Retina (tissue), 1 donor: ENCODE data around the gene LRRC47.

Source experiments
- DNase-seq: peaks from one replicate; pipeline ENCODE4 v3.0.0-alpha.2; 2016

LRRC47 gene

DNA sequence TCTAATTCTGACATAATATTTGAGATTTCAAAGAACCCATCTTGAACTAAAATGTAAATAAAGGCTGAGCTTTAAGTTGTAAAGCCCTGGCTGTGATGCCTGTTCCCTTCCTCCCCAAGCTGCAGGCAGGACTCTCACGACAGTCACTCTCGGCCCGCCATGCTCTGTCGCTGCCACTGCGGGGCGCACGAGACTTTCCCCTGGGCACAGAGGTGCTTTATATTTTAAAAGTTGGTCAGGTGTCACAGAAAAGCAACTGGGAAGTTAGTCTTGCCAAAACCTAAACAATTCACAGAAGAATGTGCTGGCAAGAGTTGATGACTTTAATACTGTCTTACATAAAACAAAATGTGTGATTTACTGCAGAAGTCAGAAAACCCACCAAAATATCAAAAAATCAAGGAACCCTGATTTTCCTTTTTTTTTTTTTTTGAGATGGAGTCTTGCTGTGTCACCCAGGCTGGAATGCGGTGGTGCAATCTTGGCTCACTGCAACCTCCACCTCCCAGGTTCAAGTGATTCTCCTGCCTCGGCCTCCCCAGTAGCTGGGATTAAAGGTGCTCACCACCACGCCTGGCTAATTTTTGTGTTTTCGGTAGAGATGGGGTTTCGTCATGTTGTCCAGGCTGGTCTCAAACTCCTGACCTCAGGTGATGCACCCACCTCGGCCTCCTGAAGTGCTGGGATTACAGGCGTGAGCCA, 10.7 kb downstream of the LRRC47 start:
- DNase-seq: no peak

DNA sequence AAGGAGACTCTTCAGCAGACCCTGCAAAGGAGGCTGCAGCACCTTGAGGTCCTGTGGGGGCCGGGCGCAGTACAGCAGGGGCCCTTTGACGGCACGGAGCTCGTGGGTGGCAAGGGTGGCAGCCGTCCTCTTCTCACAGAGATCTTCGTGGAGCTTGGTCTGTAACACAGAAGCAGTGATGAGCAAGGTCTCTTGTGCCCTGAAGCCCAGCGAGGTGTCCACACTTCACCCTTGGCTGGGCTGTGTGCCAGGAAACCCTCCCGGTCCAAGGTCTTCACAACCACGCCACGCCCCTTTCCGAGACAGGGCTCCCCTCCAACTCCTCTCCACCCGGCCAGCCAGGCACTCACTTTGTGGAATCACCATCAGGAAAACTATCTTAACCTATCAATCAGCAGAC, 11.3 kb downstream of the LRRC47 start:
- no peak for DNase-seq

DNA sequence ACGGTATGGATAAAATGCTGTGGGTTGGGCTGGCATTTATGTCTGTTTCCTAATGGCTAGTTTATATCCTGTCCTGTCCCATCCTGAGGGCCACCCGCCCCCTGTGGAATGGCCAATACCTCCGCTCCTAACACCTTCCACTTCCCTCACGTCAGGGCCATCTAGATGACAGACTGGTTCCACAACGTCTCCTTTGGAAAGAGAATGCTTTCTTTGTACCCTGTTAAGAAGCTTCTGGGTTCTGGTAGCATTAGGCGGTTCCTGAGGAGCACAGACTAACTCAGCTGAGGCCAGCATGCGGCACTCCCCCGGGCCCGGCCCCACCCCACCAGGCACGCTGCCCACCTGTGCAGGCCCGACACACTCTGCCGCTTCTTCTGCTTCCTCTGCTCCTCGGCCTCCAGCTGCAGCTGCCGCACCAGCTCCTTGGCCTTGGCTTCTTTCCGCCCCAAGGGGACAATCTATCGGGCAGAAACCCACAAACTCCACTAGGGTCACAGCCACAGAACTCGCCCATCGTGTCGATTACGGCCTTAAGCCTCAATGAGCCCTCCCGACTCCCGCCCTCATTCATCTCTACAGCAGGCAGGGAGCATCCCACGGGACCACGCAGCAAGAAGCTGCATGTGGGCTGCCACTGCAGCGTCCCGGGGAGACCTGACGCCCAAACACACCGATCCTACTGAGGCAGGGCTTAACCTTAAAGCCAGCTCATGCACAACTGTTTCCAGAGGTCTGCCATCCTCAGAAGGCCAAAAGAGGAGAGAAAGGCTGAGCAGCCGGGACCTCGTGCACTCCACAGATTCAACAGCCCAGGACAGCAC, 12.4 kb downstream of the LRRC47 start:
- no peak for DNase-seq

DNA sequence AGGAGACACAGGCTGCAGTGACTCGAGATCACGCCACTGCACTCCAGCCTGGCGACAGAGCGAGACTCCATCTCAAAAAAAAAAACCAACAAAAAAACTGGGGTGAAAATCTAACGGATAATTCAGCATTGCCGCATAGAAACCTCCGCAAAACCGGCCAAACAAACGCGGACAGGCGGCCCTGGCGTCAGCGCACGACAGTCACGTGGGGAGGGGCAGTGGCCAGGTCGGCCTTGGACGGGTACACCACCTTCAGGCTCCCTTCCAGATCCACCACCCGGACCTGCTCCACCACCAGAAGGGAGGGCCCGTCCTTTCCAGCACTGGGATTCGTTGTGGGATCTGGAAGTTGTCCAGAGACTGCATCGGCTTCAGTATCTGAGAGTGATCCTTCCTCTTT, 15.4 kb downstream of the LRRC47 start:
- no peak for DNase-seq

DNA sequence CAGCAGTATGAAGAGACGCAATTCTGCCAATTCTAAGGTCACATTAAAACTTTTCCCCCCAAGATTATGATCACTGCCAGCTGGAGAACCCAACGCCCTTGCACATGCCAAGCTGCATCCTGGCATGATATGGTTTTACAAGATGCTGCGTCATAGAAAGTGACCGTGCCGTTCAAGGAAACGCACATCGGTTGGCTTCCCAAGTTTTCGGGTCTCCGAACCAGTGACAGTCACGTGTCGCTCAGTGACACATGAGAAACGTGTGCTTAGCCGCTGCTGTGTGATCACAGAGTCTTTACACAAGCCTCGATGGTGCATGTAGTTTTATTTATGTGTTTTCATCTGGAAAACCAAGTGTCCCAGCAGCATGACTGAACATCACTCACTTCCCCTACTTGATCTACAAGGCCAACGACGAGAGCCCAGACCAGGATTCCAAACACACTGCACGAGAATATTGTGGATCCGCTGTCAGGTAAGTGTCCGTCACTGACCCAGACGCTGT, 16.3 kb downstream of the LRRC47 start:
- DNase-seq: no peak

DNA sequence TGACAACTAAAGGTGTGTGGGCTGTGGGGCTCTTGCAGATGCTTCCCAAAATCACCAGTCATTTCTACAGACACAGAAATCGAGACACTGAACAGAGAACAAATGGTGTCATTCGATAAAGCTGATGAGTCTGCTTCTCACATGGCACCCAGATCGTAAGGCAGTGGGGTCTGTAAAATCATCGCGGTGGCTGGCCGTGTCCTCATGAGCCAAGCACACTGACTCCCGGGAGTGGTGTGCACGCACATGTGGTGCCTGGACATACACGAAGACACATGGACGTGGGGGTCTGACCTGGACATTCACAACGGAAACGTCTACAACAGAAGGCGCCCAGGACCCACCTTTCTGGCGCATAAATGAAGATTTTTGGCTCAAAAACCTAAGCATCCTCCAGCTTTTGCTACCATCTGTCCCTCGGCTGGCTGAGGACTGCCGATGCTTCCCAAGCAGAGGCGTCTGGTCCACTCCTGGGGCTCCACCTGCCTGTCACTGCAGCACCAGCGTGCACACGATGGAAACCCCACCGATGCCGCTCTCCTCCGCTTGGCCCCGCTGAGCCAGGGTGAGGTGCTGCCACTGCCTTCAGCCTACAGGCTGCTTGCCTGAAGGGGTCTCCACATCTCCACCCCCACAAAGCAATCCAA, 16.9 kb downstream of the LRRC47 start:
- no peak for DNase-seq

DNA sequence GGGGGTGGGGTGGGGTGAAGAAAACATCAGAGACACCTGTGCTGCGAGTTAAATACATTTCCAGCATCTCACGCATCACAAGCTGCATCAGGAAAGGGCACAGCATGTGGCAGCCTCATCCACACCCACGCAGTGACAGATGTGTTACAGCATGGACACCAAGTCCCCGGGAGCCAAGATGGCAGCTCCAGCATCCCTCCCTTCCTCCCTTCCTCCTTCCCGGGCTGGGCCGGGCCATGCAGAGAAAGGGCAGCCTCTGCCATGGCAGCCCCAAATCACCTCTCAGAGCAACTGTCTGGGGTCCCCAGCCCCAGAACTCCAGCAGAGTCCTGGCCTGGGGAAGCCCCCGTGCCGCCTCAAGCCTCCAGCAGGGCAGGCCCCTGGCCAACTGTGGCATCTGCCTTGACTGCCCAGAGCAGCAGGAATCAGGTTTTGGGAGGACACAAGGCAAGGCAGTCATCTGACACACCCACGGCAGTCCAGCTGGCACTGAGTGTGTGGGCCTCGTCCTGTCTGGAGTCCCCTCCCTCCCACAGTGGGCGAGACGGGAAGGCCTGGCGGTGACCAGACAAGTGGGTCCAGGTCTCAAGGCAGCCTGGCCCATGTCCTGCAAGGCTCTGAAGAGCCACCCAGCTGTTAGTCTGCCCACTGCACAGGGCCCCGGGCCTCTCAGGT, 17.6 kb downstream of the LRRC47 start:
- no peak for DNase-seq

DNA sequence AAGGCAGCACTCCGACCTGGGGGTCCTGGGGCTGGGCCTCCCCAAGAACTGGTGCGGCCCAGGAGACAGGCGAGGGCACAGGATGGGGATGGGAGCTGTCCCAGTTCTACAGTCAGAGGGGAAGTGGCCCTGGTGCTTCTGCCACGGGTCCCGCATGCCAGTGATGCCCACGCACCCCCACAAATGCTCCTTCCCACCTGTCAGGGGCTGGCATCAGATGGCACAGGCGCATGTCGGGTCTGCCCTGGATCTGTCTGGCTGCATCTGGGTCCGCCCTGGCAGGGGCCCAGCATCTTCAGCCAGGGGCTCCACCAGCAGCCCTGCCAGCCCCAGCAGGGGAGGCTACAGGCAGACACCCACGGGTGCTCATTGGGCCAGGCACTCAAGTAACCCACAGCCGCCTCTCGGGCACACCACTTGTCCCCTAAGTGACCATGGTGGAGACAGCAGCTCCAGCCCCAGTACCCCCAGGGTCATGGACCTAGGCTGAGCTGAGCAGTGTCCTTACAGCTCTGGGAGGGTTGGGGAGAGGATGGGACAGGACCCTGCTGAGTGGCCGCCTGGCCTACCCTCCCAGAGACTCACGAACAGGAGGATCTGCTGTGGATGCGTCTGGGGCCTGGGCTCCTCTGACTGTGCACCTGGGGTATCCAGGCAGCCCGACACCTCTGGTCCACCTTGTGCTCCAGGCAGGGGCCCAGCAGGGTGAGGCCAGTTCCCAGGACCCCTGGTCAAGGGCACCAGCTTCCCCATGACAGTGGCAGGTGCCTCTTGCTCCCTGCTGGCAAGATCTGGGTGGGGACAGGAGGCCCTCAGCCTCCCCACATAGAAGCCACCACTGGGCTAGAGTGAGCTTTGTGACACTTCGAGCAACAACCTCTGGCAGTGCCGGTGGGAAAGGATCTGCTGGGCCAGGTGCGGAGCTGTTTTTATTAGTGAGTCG, 18.4 kb downstream of the LRRC47 start:
- DNase-seq: no peak

DNA sequence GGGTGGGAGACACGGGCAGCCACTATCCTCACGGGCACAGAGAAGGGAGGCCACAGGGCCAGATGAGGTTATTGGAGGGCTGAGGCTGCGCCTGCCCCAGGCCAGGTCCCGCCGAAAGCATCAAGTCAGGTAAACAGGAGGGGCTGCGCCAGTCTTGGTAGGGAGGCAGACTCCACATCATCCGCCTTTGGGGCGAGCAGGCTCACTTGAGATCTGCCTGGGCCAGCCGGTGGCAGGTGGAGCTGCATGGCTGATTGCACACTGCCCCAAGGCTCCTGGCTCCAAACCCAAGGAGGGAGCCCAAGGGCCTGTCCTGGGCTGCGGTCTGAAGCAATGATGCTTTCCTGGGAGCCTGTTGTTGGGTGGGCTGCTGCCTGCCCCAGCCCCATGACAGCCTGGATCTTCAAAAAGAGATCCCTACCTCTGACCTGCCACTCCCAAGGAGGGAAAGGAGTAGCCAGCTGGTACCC, 19.2 kb downstream of the LRRC47 start:
- no peak for DNase-seq

DNA sequence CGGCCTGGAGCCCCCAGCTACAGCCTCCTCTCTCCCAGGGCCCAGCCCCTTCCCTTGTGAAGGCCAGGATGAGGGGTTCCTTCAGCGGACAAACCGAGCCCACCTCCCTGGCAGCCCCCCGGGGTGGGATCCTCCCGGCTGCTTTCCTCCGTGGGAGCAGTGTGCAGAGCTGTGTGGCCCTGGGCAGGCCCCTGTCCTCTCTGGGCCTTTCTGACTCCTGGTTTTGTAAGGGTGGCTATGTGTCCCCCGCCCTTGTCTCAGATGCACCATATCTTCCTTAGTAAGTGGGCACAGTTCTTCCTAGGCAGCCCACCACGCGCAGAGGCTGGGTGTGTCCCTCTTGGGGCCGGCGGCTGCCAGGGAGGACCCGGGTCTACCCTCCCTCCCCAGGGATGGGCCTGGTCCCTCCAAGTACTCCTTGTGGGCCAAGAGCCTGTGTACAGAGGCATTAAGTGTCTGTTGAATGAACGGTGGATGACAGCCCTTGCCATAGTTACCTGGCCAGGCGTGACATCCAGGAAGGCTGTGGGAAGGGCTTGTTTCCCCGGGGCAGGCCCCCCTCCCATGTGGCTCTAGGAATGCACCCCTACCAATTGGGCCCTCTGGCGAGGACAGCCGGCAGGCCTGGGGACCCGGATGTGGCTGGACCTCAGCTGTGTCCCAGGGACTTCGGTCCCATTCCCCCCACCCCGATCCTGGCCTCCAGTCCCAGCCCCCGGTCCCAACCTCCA, 19.9 kb downstream of the LRRC47 start:
- no peak for DNase-seq

DNA sequence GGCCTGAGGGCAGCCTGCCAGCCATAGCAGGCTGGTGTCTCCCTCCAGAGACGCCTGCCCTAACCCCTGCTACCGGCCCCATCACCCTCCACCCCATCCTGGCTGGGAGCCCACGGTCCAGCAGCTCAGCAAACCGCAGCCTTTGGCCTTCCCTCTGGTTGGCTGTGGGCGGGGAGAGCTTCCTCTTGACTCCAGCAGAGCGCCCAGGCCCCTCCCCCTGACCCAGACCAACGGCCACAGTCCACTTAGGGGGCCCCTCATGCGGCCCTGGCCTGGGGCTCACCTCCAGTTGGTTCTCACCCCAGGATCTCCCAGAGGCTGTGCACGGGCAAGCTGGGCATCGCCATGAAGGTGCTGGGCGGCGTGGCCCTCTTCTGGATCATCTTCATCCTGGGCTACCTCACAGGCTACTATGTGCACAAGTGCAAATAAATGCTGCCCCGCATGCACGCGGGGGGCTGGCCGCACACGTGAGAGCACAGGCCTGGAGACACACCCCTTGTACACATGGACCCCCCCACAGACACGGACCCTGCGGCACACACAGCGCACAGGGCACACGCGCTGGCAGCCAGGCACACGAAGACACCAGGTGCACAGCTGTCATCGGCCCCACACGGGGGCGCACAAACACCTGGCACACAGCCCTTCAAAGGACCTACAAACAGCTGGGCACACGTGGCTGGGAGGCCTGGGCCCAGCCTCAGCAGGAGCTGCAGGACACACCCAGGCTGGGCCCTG, 20.6 kb downstream of the LRRC47 start:
- DNase-seq: peak; percentile 73

DNA sequence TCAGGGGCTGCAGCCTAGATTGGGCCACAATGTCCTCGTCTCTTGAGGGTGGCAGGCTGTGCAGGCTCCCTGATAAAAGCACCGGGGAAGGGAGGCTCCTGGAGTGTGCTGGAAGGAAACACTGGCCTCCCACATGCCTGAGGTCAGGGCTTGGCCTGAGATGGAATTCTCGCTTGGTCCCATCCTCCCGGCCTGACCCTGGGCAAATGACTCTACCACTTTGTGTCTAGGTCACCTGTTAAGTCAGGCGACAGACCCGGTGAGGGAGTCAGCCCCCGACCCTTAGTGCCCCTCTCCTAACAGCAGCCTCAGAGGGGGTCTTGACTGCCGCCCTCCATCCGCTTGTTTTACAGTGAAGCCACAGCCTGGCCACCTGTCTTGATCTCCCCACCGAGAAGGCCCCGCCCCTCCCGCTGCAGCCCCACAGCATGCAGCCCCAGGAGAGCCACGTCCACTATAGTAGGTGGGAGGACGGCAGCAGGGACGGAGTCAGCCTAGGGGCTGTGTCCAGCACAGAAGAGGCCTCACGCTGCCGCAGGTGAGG, 21.3 kb downstream of the LRRC47 start:
- DNase-seq: no peak

DNA sequence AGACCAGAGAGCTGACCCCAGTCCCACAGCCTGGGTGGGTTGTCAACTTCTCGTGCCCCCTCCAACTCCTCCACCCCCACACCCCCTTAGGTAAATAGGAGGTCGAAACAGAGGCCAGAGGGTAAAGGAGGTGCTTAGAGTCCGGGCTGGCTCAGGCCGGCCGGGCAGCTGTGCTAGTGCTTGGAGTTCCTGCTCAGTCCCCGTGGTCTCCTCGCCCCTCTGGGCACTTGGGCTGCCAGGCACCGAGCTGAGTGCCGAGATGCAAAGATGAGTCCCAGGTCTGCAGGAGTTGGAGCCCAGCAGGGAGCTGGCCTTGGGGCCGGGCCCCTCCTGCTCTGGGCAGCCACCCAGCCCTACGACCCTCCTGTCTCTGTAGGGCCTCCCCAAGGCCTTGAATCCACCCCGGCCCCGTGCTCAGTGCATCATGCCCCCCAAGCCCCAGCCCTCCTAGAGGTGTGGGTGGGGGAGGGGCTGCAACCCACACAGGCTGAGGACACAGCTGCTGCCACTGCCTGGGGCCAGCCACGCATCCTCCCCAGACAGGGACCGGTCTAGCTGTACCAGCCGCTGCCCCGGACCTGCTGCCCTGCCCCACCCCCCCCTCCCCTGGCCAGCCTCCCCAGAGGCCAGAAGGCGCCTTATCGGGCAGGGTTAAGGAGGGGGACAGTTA, 21.9 kb downstream of the LRRC47 start:
- peak; percentile 52 for DNase-seq

DNA sequence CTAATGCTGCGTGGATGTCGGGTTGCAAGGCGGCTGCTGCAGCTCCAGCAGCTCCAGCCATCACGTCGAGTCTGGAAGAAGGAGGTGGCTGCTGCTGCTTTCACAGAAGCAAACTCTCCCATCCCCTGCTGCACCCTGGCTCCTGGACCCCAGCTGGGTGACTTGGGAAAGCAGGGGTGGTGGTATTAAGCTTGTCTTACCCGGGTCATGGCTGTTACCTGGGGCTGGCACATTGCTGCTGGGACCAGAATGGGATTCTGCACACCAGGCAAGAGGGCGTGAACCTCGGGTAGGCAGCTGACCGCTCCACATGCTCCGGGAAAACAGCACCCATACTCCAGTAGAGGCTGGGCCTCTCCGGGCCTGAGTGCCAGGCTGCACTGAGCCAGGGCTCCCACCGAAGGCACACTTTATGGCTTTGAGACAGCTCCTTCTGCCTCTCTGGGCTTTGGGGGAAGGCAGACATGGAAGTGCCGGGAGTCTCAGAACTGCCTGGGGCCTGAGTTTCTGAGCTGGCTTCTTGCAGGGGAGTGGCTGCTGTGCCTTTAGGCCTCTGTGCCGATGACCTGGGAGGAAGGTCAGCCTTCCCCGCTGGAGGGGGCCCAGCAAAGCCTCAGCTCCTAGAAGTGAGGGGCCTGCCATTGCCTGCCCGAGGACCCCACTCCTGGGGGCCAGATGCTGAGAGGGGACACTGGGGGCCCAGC, 22.6 kb downstream of the LRRC47 start:
- peak; percentile 62 for DNase-seq

DNA sequence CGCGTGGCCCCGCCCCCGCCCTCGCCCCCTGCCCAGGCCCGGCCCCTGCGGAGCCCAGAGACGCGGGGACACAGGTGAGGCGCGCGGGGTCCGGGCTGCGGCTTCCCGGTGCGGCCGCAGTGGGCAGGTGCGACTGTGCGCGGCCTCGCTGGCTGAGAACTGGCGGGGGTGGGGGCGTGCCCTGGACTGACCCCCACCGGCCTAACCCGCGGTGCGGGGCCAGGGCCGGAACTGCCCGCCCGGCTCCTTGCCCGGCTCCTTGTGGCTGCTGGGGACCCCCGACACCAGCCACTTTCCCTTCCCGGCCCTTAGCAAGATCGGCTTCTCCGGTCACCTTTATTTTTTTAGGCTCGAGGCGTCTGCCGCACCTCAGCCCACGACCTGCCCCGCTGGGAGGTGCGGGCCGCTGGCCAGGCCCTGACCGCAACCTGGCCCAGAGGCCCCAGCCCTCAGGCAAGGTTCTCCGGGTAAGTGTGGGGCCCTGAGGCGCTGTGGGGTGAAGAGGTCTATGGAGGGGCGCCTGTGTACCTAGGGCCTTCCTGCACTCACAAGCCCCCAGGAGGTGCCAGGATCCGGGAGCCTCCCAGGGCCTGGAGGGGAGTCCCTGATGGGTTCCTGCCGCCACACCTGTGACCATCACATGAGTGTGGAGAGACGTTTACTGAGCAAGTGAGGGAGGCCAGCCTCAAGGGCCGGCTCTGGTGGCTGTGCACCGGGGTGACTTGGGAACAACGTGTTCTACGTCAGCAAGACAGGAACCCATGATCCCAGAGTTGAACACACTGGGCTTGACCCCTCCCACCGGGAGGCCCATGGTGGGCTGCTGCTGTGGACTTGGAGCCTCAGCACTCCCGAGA, 23.4 kb downstream of the LRRC47 start, which contains the start of gene SMIM1:
TSS of gene SMIM1 (plus strand) at position 35 of the 857 bp plus-strand sequence. CDS start 2,625 bp downstream, outside the sequence.
- DNase-seq: peak; percentile 60

DNA sequence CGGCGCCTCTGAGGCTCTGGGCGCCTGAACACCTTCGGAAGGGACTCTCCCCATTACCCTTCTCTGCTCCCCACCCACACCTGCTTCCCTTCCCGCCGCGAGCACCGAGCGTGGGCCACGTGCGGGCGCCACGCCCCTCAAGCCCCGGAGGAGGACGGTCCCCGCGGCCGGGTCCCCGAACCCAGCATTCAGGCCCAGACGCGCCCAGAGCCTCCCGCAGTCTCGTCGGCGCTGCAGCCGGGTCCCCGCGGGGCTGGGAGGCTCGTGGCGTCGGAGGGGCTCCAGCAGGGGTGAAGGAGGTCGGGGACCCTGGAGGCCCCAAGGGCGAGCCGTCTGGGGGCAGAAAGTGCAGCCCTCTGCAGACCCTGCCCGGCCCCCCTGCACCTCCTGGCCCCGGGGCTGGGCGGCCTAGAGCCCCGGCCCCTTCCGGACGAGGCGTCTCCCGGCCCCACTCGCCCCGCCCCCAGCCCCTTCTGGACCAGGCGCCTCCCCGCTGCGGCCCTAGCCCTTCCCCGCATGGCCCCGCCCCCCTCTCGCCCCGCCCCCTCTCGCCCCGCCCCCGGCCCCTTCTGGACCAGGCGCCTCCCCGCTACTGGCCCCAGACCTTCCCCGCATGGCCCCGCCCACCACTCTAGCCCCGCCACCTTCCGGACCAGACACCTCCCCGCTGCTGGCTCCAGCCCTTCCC, 24.1 kb downstream of the LRRC47 start:
- DNase-seq: peak; percentile 82
